Stimulated activated naive B cell treated with anti-CD40 and anti-IgM and Interleukin-4, amounts not matched to agents 10 μg/mL and 1 μg/mL and 100 μg/mL, for 72 hours (primary cell): Measurements from ENCODE around the gene TCEANC2.
"Not testable (repeated sequence)": the region's sequence is repeated elsewhere in the genome, so short reads cannot be mapped to it uniquely, and the experiment has no call there.

ENCODE experiments used
- ATAC-seq, 2 donors: fragments of 150-1000 bp; cut with Tn5 transposase; replicated peaks; 2 replicates each; pipeline ENCODE4 v1.10.0; 2021; ENCODE audit warnings: moderate library complexity in 1 of 2
- DNase-seq: peaks from one replicate; pipeline ENCODE4 v3.0.0; 2021
- H3K27ac Mint-ChIP-seq: one replicate; pipeline ENCODE4 v1.8.0; 2022; ENCODE audit warnings: mild to moderate bottlenecking, mixed read lengths
- H3K27me3 Mint-ChIP-seq, 2 donors: one replicate each; pipeline ENCODE4 v1.8.0; 2022; ENCODE audit warnings: mixed read lengths in 2 of 2
- H3K36me3 Mint-ChIP-seq, 2 donors: one replicate each; pipeline ENCODE4 v1.8.0; 2022; ENCODE audit warnings: mixed read lengths in 2 of 2, mild to moderate bottlenecking in 1 of 2
- H3K4me1 Mint-ChIP-seq, 2 donors: one replicate each; pipeline ENCODE4 v1.8.0; 2022; ENCODE audit warnings: mixed read lengths in 2 of 2, mild to moderate bottlenecking in 1 of 2
- H3K4me3 Mint-ChIP-seq, 2 donors: one replicate each; pipeline ENCODE4 v1.8.0; 2022; ENCODE audit warnings: mild to moderate bottlenecking in 2 of 2, mixed read lengths in 2 of 2, moderate library complexity in 1 of 2
- H3K9me3 Mint-ChIP-seq, 2 donors: one replicate each; pipeline ENCODE4 v1.8.0; 2022; ENCODE audit warnings: mixed read lengths in 2 of 2, mild to moderate bottlenecking in 1 of 2

Gene TCEANC2

DNA sequence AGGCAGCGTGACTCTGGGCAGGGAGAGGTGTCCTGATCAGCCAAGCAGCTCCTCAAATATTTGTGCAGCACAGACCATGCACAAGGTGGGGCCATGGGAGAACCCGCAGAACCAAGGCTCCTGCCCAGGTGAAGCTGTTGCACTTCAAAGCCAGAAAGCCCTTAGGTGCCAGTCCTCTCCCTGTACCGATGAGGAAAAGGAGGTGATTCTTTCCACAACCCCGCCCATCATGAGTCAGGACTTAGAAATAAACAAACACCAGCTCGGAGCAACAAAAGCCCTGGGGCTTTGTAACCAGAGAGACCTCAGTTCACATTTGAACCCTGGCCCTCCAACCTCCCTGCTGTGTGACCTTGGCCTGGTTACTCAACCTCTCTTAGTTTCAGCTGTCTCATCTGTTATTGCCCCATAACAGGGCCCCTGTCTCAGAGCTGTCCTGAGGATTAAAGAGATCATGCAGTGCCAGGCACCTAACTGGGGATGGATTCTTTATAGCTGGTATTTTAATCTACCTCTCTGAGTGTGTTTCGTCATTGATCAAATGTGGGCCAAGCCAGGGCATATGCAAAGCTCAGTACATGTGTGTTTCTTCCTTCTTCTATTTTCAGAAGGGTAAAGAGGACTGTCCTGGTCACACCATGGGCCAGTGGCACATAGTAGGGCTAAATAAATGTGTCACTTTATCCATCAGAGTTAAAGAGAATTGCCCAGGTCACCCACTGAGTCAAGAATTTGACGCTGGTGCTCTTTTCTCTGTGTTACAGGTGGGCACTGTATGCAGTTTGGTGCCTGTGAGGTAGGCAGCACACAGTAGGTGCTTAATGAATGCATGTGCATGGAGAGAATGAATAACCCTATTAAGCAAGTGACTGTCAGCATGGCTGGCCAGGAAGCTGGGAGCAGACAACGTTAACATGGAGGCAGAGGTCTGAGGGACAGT is 36.8 kb upstream of the TCEANC2 start:
- H3K4me3 Mint-ChIP-seq: no peak overlapping the region
- no peak overlapping the region for H3K27ac Mint-ChIP-seq
- no peaks in the 10 kb centered on the region for H3K4me1 Mint-ChIP-seq
- peaks cover 17 to 18% of the 10 kb centered on the region in 2 donors for H3K27me3 Mint-ChIP-seq
- DNase-seq (no peak), ATAC-seq (no peak)
- H3K36me3 Mint-ChIP-seq: no peaks in the 10 kb centered on the region
- no peaks in the 10 kb centered on the region for H3K9me3 Mint-ChIP-seq

DNA sequence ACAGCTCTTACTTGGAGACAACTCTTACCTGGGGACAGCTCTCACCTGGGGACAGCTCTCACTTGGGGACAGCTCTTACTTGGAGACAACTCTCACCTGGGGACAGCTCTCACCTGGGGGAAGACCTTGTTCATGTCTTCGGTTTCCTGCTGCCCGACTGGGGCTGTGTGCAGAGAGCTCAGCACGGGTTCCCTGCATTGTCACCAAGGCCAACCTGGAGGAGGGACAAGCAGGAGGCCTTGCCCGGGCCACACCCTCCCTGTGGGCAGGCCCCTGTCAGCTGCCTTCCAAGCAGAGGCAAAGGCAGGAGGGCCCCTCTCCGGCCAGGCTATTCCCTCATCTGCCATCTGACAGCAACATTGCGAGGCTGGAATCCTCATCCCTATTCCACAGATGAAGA is 35.4 kb upstream of the TCEANC2 start, which contains the start of gene LDLRAD1:
Gene LDLRAD1, minus strand, starts transcription at position 208 of the 400 bp plus-strand sequence. Its CDS starts 74 bp downstream, at position 134.
- ATAC-seq: no peak
- H3K27me3 Mint-ChIP-seq: peaks cover 14 to 18% of the 10 kb centered on the region in 2 donors
- H3K4me3 Mint-ChIP-seq: no peak within 1 kb of the TSS
- DNase-seq: no peak
- no peaks in the 10 kb centered on the region for H3K36me3 Mint-ChIP-seq
- no peaks in the 10 kb centered on the region for H3K9me3 Mint-ChIP-seq
- no peaks in the 10 kb centered on the region for H3K4me1 Mint-ChIP-seq
- H3K27ac Mint-ChIP-seq: no peak within 1 kb of the TSS

DNA sequence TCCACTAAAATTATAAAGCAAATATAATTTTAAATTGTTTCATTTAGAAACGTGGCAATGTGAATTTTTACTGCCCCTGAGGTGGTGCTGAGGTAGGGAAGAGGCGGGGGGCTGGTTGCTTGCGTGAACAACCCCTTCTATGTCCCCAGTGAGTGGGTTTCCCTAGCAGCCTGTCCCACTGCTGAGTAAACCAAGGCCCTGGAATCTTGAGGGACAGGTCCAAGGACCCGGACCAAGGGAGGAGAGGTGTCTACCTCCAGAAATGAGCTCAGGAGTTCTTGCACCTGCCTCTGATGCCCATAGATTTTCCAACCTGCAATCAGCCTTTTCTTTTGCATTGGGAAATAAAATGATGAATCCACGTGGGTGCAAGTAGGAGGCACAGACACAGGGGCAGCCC is 34.8 kb upstream of the TCEANC2 start:
- Mint-ChIP-seq H3K4me1 (no peaks in the 10 kb centered on the region), H3K36me3 (no peaks in the 10 kb centered on the region), H3K9me3 (no peaks in the 10 kb centered on the region), H3K27me3 (peaks cover 11% of the 10 kb centered on the region in 2 donors), H3K4me3 (no peak overlapping the region), H3K27ac (no peak overlapping the region)
- DNase-seq (no peak), ATAC-seq (no peak)

DNA sequence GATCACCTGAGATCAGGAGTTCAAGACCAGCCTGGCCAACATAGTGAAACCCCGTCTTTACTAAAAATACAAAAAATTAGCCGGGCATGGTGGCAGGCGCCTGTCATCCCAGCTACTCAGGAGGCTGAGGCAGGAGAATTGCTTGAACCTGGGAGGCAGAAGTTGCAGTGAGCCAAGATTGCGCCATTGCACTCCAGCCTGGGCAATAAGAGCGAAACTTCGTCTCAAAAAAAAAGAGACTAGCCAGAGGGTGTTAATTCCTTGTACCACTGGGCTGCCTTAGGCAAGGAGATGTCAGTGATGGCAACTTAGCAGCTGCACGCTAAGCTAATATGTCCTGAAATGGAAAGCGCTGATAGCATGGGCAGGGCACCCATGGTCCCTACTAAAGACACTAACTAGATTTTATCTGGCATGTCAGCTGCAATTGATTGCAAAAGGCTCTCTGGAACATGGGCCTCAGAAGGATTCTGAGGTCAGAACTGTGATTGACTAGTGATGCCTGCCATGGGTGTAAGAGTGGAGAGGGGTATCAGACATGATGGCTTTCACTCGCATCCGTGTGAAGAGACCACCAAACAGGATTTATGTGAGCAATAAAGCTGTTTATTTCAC is 33.7 kb upstream of the TCEANC2 start:
- not testable (repeated sequence) for H3K4me1 Mint-ChIP-seq, H3K27ac Mint-ChIP-seq, DNase-seq, H3K9me3 Mint-ChIP-seq, H3K27me3 Mint-ChIP-seq, H3K4me3 Mint-ChIP-seq, H3K36me3 Mint-ChIP-seq, ATAC-seq

DNA sequence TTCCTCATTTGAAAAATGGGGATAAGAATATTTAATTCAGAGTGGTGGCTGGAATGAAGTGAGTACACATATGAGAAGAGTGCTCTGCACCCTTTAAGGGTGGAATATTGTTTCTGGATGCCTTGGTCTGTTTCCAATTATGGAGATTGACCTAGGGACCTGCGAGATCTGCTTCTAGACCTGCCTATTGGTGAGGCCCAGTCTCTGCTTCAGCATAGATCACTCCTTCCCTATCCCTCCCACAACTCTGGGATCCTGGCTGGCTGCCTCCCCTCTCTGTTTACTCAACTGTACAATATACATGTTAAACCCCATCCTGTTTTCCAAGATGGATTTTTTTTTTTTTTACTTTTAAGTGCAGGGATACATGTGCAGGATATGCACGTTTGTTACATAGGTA is 29.1 kb upstream of the TCEANC2 start:
- Mint-ChIP-seq H3K27ac (no peak overlapping the region), H3K9me3 (no peaks in the 10 kb centered on the region), H3K4me3 (no peak overlapping the region), H3K4me1 (no peaks in the 10 kb centered on the region), H3K27me3 (no peaks in the 10 kb centered on the region), H3K36me3 (peaks cover 5% of the 10 kb centered on the region in 2 donors)
- DNase-seq (no peak), ATAC-seq (no peak)

DNA sequence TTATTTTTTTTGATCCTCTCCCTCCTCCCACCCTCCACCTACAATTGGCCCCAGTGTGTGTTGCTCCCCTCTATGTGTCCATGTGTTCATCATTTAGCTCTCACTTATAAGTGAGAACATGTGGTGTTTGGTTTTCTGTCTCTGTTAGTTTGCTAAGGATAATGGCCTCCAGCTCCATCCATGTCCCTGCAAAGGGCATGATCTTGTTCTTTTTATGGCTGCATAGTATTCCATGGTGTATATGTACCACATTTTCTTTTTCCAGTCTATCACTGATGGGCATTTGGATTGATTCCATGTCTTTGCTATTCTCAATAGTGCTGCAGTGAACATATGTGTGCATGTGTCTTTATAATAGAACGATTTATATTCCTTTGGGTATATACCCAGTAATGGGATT is 28.6 kb upstream of the TCEANC2 start:
- H3K27me3 Mint-ChIP-seq, H3K9me3 Mint-ChIP-seq, DNase-seq, H3K4me1 Mint-ChIP-seq, H3K36me3 Mint-ChIP-seq, H3K27ac Mint-ChIP-seq, H3K4me3 Mint-ChIP-seq, ATAC-seq: not testable (repeated sequence)

DNA sequence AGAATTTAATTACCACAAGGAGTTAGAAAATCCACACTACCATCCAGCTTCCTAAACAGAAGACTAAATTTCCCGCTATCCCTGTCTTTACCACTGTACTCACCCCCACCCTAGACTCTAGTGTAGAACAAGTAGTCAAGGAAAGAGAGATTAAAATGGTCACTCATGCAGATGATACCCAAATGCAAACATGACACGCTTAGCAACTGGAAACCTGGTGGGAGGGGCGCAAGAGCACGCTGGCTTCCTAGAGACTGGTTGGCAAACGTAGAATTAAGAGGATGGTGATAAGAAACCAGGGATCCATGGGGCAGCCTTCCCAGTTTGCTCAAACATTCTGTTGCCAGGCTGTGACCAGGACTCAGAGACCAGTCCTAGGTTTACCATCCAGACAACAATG is 25.6 kb upstream of the TCEANC2 start:
- Mint-ChIP-seq H3K27me3 (no peaks in the 10 kb centered on the region), H3K9me3 (no peaks in the 10 kb centered on the region), H3K4me1 (peaks cover 2 to 8% of the 10 kb centered on the region in 2 donors), H3K4me3 (no peak overlapping the region), H3K27ac (no peak overlapping the region), H3K36me3 (peaks cover 8 to 22% of the 10 kb centered on the region in 2 donors)
- ATAC-seq (no peak), DNase-seq (no peak)

DNA sequence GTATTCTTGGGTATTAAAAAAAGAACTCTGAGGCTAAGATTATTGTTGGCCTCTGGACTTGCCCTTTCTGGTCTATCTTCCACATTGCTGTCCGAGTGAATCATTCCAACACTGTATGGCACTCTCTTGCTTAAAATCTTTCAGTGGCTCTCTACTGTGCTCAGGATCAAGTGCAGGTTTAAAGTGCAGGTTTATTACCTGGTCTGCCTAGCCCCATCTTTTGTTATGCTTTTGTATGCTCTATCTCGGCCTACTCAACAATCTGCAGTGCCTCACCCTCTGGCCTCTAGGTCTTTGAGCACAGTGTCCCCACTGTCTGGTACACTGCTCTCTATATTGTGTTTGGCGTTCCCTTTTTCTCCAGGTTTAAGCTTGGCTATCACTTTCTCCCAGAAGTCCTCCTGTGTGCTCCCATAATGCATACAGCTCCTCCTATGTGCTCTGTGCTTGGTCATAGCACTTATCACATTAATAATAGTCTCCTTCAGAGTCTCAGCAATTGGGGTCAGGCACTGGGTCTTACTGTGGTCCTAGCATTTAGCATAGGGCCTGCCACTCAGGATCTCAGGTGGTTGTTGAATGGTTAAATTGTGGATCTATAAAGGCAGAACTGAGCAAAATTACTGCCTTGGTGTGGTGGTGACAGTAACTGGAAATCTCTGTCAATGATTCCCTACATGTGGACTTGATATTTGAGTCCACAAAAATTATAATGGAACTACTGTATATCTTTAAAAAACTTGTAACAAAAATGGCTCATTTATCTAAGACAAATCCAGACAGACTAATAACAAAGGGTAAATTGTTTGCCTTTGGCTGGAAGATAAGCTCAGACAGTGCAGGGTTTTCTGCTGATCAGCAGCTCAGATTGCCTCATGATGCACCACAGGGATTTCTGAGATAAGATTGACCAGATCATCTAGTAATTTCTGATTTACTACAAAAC is 24.8 kb upstream of the TCEANC2 start:
- Mint-ChIP-seq H3K27ac (peak overlapping the region; percentile 27), H3K27me3 (no peaks in the 10 kb centered on the region), H3K9me3 (no peaks in the 10 kb centered on the region), H3K36me3 (peaks cover 8 to 26% of the 10 kb centered on the region in 2 donors), H3K4me3 (no peak overlapping the region), H3K4me1 (peaks cover 2 to 8% of the 10 kb centered on the region in 2 donors)
- ATAC-seq (no peak), DNase-seq (no peak)

DNA sequence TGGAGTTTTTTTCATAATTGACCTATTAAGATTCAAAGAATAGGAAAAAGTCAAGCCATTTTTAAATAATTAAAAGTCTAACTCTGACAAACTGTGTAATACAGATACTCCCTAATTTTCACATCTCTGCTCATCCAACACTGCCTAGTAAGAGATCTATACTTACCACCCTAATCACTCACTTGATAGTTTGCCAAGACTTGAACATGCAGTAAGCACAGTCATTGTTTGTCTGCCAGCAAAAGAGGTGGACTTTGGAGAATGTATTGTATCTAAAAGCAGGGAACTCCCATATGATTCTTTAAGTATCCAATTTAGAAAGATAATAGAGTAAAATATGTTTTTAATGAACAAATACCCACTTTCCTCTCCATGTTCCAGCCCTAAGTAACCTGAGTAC is 15.9 kb upstream of the TCEANC2 start:
- no peaks in the 10 kb centered on the region for H3K4me1 Mint-ChIP-seq
- no peak for ATAC-seq
- H3K27ac Mint-ChIP-seq: no peak overlapping the region
- peaks cover 13 to 34% of the 10 kb centered on the region in 2 donors for H3K36me3 Mint-ChIP-seq
- H3K9me3 Mint-ChIP-seq: no peaks in the 10 kb centered on the region
- no peak overlapping the region for H3K4me3 Mint-ChIP-seq
- no peak for DNase-seq
- H3K27me3 Mint-ChIP-seq: no peaks in the 10 kb centered on the region

DNA sequence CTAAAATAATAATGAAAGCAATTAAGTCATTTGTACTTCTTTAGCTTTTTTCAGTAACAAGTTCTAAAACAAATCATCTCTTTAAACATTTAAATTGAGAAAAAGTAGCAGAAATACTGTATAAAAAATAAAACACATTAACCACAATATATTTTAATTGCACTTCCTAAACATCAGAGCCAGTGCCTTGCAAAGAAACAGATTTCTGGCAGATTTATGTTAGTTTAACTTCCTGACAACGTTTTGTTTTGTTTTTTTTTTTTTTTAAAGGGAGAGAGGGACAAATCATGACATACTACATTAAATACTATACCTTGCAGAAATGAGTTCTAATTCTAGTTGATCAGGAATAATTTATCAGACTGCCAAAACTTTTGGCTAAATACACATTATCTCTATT is 11.6 kb upstream of the TCEANC2 start:
- ATAC-seq (no peak), DNase-seq (no peak)
- no peaks in the 10 kb centered on the region for H3K27me3 Mint-ChIP-seq
- H3K36me3 Mint-ChIP-seq: peaks cover 15 to 26% of the 10 kb centered on the region in 2 donors
- peaks cover 2 to 8% of the 10 kb centered on the region in 2 donors for H3K4me1 Mint-ChIP-seq
- no peaks in the 10 kb centered on the region for H3K9me3 Mint-ChIP-seq
- H3K4me3 Mint-ChIP-seq: no peak overlapping the region
- H3K27ac Mint-ChIP-seq: no peak overlapping the region

DNA sequence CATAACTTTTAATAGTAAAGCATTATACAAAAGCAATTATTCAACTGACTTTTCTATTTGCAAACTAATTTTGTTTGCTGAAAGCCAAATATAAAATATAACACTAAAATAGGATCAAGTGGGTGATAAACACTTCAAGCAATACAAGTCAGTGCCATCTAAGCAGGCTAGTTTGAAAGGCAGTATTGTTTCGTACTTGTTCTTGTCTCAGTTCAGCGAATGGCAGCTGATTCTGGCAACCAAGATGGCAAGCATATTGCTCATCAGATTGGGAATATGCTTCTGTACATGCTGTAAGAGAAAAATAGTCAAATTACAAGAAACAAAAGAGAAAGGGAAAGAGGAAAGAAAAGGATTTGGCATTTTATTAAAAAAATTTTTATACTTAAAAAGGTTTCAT is 7.9 kb upstream of the TCEANC2 start:
- Mint-ChIP-seq H3K9me3 (no peaks in the 10 kb centered on the region), H3K36me3 (peaks cover 11% of the 10 kb centered on the region in 2 donors)
- ATAC-seq: no peak

DNA sequence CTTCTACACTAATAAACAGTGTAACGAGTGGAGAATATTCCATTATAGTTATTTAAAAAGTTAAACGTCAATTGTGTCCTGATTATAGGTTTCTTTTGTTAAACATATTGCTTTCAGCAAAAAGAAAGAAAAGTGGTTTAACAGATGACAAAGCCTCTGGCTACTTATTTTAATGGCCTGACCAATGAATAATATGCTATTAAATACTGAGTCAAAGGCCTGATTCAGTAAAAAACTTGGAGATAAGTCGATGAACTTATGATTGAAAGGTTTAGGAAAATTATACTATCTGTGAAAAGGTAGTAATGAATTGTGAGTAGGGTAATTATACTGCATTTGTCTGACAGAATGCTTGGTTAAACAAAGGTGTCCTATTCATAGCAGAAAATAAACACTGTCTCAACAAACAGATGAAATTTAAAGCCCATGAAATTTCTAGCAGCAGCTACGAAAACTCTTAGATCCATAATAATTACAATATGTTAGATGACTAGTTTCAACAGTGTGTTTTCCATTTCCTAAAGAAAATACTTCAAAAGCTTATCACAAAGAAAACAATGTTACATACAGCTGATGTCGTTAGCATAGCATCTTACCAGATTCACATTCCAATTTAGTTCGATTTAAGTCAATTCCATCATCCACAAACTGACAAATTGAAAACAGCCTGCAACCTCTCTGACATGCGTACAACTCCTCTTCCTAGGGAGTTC is 6.6 kb upstream of the TCEANC2 start:
- H3K4me1 Mint-ChIP-seq: peaks cover 10 to 21% of the 10 kb centered on the region in 2 donors

More for the DNA sequence above, 7.9 kb upstream of the TCEANC2 start:
- no peaks in the 10 kb centered on the region for H3K27me3 Mint-ChIP-seq
- H3K4me3 Mint-ChIP-seq: no peak overlapping the region
- peaks cover 10 to 21% of the 10 kb centered on the region in 2 donors for H3K4me1 Mint-ChIP-seq
- H3K27ac Mint-ChIP-seq: peak overlapping the region; percentile 33
- no peak for DNase-seq

DNA sequence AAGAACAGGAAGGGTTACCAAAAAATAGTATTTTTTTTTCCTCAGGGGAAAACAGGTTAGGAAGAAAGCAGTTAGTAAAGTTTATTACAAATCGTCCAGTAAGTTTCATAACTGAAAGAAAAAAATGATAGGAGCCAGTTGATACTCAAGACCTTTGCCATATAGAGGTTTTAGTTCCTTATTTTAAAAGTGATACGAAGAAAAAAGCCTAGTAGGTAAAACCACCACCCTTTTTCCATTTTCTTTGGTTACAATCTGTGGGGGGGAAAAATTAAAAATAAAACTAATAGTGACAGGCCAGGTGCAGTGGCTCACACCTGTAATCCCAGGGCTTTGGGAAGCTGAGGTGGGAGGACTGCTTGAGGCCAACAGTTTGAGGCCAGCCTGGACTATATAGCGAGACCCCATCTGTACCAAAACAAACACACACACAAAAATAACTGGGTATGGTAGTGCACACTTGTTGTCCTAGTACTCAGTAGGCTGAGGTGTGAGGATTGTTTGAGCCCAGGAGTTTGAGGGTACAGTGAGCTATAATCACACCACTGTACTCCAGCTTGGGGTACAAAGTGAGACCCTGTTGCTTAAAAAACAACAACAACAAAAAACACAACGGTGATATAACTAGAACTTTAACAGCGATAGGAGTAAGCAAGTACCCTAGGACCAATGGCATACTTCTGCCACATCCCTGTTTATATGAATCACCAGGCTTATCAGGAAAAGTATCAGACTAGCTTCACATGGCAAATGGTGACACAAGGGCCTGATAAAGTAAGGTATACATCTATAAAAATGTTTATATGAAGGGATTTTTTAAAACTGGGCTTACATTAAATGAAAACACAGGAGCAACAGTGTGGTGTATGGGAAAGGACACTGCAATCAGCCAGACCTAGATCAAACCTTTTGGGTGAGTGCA is 5.8 kb upstream of the TCEANC2 start:
- peak overlapping the region; percentile 86 for H3K27ac Mint-ChIP-seq
- no peak for DNase-seq

More for the DNA sequence above, 6.6 kb upstream of the TCEANC2 start:
- H3K27me3 Mint-ChIP-seq: no peaks in the 10 kb centered on the region
- no peaks in the 10 kb centered on the region for H3K9me3 Mint-ChIP-seq
- H3K36me3 Mint-ChIP-seq: peaks cover 11% of the 10 kb centered on the region in 2 donors
- peak in 1 of 2 donors; percentile 7 for ATAC-seq
- no peak for DNase-seq
- peak overlapping the region; percentile 86 for H3K27ac Mint-ChIP-seq
- peak overlapping the region; percentile 71 to 77 for H3K4me3 Mint-ChIP-seq

More for the DNA sequence above, 5.8 kb upstream of the TCEANC2 start:
- peaks cover 11% of the 10 kb centered on the region in 2 donors for H3K36me3 Mint-ChIP-seq
- H3K27me3 Mint-ChIP-seq: no peaks in the 10 kb centered on the region
- H3K4me1 Mint-ChIP-seq: peaks cover 10 to 21% of the 10 kb centered on the region in 2 donors
- peak overlapping the region; percentile 71 to 77 for H3K4me3 Mint-ChIP-seq
- peak; percentile 86 to 91 for ATAC-seq
- H3K9me3 Mint-ChIP-seq: no peaks in the 10 kb centered on the region
